ENCODE results near the gene EDIL3.
"Not testable (repeated sequence)": the region's sequence is repeated elsewhere in the genome, so short reads cannot be mapped to it uniquely, and the experiment has no call there.

Gene EDIL3

GRCh38 chr5:84298628-84299027 is 86.1 kb downstream of the EDIL3 start:
- no peaks in the 10 kb centered on the region for H3K9me3 ChIP-seq (ENCODE audit: control insufficient read depth, insufficient read depth, low read length)
- H3K27me3 ChIP-seq (ENCODE audit: control insufficient read depth, insufficient read depth, low read length): no peaks in the 10 kb centered on the region
- no peaks in the 10 kb centered on the region for H3K4me1 ChIP-seq (ENCODE audit: control insufficient read depth, insufficient read depth, low read length)
- H3K36me3 ChIP-seq (ENCODE audit: control insufficient read depth, insufficient read depth, low read length): no peaks in the 10 kb centered on the region
- no peak overlapping the region for H3K4me3 ChIP-seq (ENCODE audit: low read depth, low read length)
- no peak overlapping the region for H3K9ac ChIP-seq (ENCODE audit: low read depth, low read length)
- no peak overlapping the region for H3K27ac ChIP-seq (ENCODE audit: low read depth, low read length)

GRCh38 chr5:84297641-84298040 is 87.0 kb downstream of the EDIL3 start:
- not testable (repeated sequence) for H3K4me1 ChIP-seq (ENCODE audit: control insufficient read depth, insufficient read depth, low read length); H3K36me3 ChIP-seq (ENCODE audit: control insufficient read depth, insufficient read depth, low read length); H3K27me3 ChIP-seq (ENCODE audit: control insufficient read depth, insufficient read depth, low read length); H3K27ac ChIP-seq (ENCODE audit: low read depth, low read length); H3K9ac ChIP-seq (ENCODE audit: low read depth, low read length); H3K4me3 ChIP-seq (ENCODE audit: low read depth, low read length); H3K9me3 ChIP-seq (ENCODE audit: control insufficient read depth, insufficient read depth, low read length)

- Histone ChIP-seq H3K36me3 (ENCODE audit: control insufficient read depth, insufficient read depth, low read length) (no peaks in the 10 kb centered on the region), H3K27ac (ENCODE audit: low read depth, low read length) (no peak overlapping the region)
These were observed 91.7 kb downstream of the EDIL3 start for GRCh38 chr5:84292788-84293653.

GRCh38 chr5:84292000-84292642 is 92.6 kb downstream of the EDIL3 start:
- H3K9me3 ChIP-seq (ENCODE audit: control insufficient read depth, insufficient read depth, low read length): no peaks in the 10 kb centered on the region
- no peaks in the 10 kb centered on the region for H3K36me3 ChIP-seq (ENCODE audit: control insufficient read depth, insufficient read depth, low read length)
- H3K27me3 ChIP-seq (ENCODE audit: control insufficient read depth, insufficient read depth, low read length): no peaks in the 10 kb centered on the region
- H3K27ac ChIP-seq (ENCODE audit: low read depth, low read length): no peak overlapping the region
- H3K4me3 ChIP-seq (ENCODE audit: low read depth, low read length): no peak overlapping the region
- no peak overlapping the region for H3K9ac ChIP-seq (ENCODE audit: low read depth, low read length)
- H3K4me1 ChIP-seq (ENCODE audit: control insufficient read depth, insufficient read depth, low read length): peaks cover 39% of the 10 kb centered on the region

More at GRCh38 chr5:84292788-84293653, 91.7 kb downstream of the EDIL3 start:
- Histone ChIP-seq H3K4me3 (ENCODE audit: low read depth, low read length) (no peak overlapping the region), H3K4me1 (ENCODE audit: control insufficient read depth, insufficient read depth, low read length) (peaks cover 32% of the 10 kb centered on the region), H3K9me3 (ENCODE audit: control insufficient read depth, insufficient read depth, low read length) (no peaks in the 10 kb centered on the region), H3K9ac (ENCODE audit: low read depth, low read length) (no peak overlapping the region), H3K27me3 (ENCODE audit: control insufficient read depth, insufficient read depth, low read length) (no peaks in the 10 kb centered on the region)

GRCh38 chr5:84290673-84291072 is 94.0 kb downstream of the EDIL3 start:
- no peak overlapping the region for H3K9ac ChIP-seq (ENCODE audit: low read depth, low read length)
- H3K4me1 ChIP-seq (ENCODE audit: control insufficient read depth, insufficient read depth, low read length): peaks cover 43% of the 10 kb centered on the region
- no peak overlapping the region for H3K27ac ChIP-seq (ENCODE audit: low read depth, low read length)
- H3K9me3 ChIP-seq (ENCODE audit: control insufficient read depth, insufficient read depth, low read length): no peaks in the 10 kb centered on the region
- no peaks in the 10 kb centered on the region for H3K36me3 ChIP-seq (ENCODE audit: control insufficient read depth, insufficient read depth, low read length)
- no peaks in the 10 kb centered on the region for H3K27me3 ChIP-seq (ENCODE audit: control insufficient read depth, insufficient read depth, low read length)
- no peak overlapping the region for H3K4me3 ChIP-seq (ENCODE audit: low read depth, low read length)

- peaks cover 43% of the 10 kb centered on the region for H3K4me1 ChIP-seq (ENCODE audit: control insufficient read depth, insufficient read depth, low read length)
- no peak overlapping the region for H3K4me3 ChIP-seq (ENCODE audit: low read depth, low read length)
- H3K9ac ChIP-seq (ENCODE audit: low read depth, low read length): no peak overlapping the region
- no peak overlapping the region for H3K27ac ChIP-seq (ENCODE audit: low read depth, low read length)
- no peaks in the 10 kb centered on the region for H3K36me3 ChIP-seq (ENCODE audit: control insufficient read depth, insufficient read depth, low read length)
- H3K9me3 ChIP-seq (ENCODE audit: control insufficient read depth, insufficient read depth, low read length): no peaks in the 10 kb centered on the region
- no peaks in the 10 kb centered on the region for H3K27me3 ChIP-seq (ENCODE audit: control insufficient read depth, insufficient read depth, low read length)
These were observed 94.5 kb downstream of the EDIL3 start for GRCh38 chr5:84290161-84290560.

- Histone ChIP-seq H3K9ac (ENCODE audit: low read depth, low read length) (no peak overlapping the region), H3K4me3 (ENCODE audit: low read depth, low read length) (no peak overlapping the region), H3K36me3 (ENCODE audit: control insufficient read depth, insufficient read depth, low read length) (no peaks in the 10 kb centered on the region), H3K4me1 (ENCODE audit: control insufficient read depth, insufficient read depth, low read length) (peaks cover 39% of the 10 kb centered on the region), H3K9me3 (ENCODE audit: control insufficient read depth, insufficient read depth, low read length) (no peaks in the 10 kb centered on the region), H3K27me3 (ENCODE audit: control insufficient read depth, insufficient read depth, low read length) (no peaks in the 10 kb centered on the region), H3K27ac (ENCODE audit: low read depth, low read length) (peak overlapping the region; percentile 1)
These were observed 96.7 kb downstream of the EDIL3 start for GRCh38 chr5:84287951-84288350.

- H3K9ac ChIP-seq (ENCODE audit: low read depth, low read length): no peak overlapping the region
- no peak overlapping the region for H3K4me3 ChIP-seq (ENCODE audit: low read depth, low read length)
- no peak overlapping the region for H3K27ac ChIP-seq (ENCODE audit: low read depth, low read length)
- H3K27me3 ChIP-seq (ENCODE audit: control insufficient read depth, insufficient read depth, low read length): no peaks in the 10 kb centered on the region
- peaks cover 34% of the 10 kb centered on the region for H3K4me1 ChIP-seq (ENCODE audit: control insufficient read depth, insufficient read depth, low read length)
- H3K9me3 ChIP-seq (ENCODE audit: control insufficient read depth, insufficient read depth, low read length): no peaks in the 10 kb centered on the region
- H3K36me3 ChIP-seq (ENCODE audit: control insufficient read depth, insufficient read depth, low read length): no peaks in the 10 kb centered on the region
These were observed 98.0 kb downstream of the EDIL3 start for GRCh38 chr5:84286662-84287061.

- no peaks in the 10 kb centered on the region for H3K9me3 ChIP-seq (ENCODE audit: control insufficient read depth, insufficient read depth, low read length)
- H3K36me3 ChIP-seq (ENCODE audit: control insufficient read depth, insufficient read depth, low read length): no peaks in the 10 kb centered on the region
- no peaks in the 10 kb centered on the region for H3K27me3 ChIP-seq (ENCODE audit: control insufficient read depth, insufficient read depth, low read length)
- no peak overlapping the region for H3K4me3 ChIP-seq (ENCODE audit: low read depth, low read length)
- no peak overlapping the region for H3K27ac ChIP-seq (ENCODE audit: low read depth, low read length)
- H3K4me1 ChIP-seq (ENCODE audit: control insufficient read depth, insufficient read depth, low read length): peaks cover 34% of the 10 kb centered on the region
- H3K9ac ChIP-seq (ENCODE audit: low read depth, low read length): no peak overlapping the region
These were observed 98.7 kb downstream of the EDIL3 start for GRCh38 chr5:84285641-84286637.

- no peaks in the 10 kb centered on the region for H3K4me1 ChIP-seq (ENCODE audit: control insufficient read depth, insufficient read depth, low read length)
- no peaks in the 10 kb centered on the region for H3K36me3 ChIP-seq (ENCODE audit: control insufficient read depth, insufficient read depth, low read length)
- H3K9me3 ChIP-seq (ENCODE audit: control insufficient read depth, insufficient read depth, low read length): no peaks in the 10 kb centered on the region
- H3K9ac ChIP-seq (ENCODE audit: low read depth, low read length): no peak overlapping the region
- no peak overlapping the region for H3K27ac ChIP-seq (ENCODE audit: low read depth, low read length)
- H3K4me3 ChIP-seq (ENCODE audit: low read depth, low read length): no peak overlapping the region
- H3K27me3 ChIP-seq (ENCODE audit: control insufficient read depth, insufficient read depth, low read length): no peaks in the 10 kb centered on the region
These were observed 103.3 kb downstream of the EDIL3 start for GRCh38 chr5:84281383-84281782.
